SW480 (cell line): Measurements from ENCODE around the gene MID1.

Experiments
- DNase-seq: peaks from one replicate; pipeline ENCODE4 v3.0.0-alpha.2; 2016; ENCODE audit warnings: low spot score

The MID1 gene

DNA sequence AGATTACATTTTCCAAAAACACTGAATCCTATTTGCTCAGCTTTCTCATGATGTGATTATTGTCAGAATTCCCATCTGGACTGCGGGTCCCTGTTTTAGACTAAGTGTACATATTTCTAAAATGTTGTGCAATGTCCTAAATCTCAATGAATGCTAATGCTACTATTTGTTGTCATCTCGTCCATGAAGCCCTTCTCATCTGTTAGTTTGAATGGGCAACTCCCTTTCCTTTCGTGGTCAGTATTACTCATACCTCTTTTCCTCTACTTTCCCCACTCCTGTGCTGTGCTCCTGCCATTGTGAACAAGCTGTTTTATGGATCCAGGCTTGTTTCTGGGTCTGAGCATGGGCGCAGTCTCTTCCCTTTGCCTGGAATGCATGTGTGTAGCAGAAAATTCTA lies 91.0 kb downstream of the MID1 start:
- no peak for DNase-seq

DNA sequence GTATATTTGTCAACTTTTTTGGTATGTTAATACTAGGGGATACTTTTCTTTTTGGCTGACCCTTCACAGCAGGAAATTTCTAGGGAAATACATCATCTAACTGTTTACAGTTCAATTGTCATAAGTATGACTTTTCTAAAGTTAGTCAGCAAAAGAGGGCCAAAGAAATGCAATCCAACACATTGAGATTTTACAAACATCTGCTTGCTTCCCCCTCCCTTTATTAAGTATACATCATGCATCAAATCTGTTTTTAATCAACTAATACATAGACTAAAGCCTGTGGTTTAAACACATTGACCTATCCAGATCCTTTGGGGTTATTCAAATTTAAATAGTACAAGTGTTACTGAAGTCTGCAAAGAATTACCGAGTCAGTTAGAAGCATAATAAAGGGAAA lies 93.9 kb downstream of the MID1 start:
- no peak for DNase-seq

DNA sequence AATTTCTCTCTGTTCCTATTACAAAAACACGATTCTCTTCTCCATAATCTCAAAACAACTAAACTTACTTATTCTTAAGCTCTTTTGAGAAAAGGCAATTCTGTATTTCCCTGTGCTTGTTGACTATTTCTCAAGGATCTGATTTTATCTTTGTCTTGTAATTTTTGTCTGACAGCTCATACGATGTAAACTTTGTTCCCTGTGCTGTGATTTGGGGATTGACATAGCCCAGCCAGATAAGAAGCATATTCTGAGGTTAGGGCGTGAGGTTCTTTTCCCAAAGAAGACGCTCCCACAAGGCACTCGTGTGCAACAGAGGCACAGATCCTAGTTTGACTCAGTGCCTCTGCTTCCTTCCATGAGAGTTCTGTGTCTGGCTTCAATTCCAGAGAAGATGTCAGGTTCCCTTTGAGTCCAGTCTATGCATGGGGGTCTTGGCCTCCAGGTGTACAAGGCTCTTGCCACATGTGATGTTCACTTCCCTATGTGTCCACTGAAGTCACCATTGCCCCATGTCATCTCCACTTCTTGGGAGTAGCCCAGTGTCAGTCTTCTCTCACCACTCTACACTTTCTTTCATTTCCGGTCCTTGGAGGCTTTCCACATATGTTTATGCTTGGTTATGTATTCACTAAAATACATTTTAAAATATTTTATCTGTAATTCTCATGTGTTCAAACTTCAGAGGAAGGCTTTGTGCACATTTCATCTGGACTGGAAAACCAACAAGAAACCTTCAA lies 94.8 kb downstream of the MID1 start:
- no peak for DNase-seq

DNA sequence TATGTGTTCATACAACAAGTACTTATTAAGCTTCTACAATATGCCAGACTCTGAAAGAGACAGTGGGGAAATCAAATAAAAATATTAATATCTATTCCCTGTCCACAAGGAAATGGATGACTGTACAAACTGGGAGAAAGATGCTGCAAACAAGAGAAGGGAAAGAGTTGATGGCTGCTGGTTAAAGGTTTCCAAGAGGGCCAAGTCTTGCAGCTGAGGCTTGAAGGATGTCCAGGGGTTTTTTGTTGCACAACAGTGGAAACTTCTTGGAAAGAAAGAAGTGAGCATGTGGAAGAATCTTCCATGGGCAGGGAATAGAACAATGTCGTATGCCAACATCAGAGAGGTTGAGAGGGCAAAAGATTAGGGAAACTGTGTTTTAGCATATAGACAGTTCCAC lies 95.8 kb downstream of the MID1 start:
- DNase-seq, result no peak

DNA sequence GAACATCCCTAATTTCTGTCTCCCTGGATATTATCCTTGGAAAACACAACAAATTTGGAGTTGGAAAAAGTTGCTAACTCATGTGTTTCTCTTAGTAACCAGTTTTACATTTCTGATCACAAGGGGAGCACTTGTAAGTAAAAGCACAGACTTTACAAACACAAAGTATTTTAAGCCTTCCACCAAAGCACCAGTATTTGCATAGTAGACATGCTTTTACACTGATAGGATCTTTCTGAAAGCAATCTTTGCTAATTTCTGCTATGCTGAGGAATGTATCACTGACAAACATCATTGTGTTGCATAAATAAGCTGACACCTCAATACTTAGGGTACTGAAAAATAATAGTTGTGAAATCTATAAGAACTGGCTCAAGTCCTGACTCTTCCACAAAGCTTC lies 100.6 kb downstream of the MID1 start:
- no peak for DNase-seq

DNA sequence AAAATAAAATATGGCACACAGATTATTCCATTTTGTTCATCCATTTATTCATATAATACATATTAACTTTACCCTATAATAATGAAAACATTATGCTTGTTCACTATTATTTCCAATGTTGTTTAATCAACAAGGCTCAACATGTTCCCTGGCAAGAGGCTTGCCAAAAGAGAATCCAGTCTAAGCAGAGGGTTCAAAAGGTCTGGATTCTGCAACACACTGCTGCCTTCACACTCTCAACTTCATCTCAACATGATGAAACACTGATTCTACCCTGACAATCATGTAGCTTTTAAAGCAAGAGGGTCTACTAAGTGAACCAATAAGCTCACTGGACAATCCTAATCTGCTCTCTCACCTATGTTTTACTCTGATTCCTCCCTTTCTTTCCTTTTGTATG lies 101.1 kb downstream of the MID1 start:
- DNase-seq, result no peak

DNA sequence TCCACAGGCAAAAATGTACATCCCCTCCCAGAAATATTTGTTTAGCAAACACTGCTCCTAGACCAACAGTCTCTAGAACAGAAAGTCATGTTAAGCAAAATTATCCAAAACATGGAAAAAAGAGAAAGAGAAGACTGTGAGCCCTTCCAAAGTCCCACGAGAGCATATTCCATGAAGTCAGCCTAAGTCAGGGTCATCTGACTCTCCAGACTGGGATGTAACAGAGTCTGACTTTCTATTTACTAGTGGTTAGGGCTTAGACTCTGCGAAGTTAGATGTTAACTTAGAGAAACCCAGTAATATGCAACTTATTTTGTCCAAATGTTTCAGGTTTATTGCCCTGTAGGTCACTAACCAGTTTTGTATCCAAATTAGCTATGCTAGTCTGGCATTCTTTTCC lies 102.3 kb downstream of the MID1 start:
- no peak for DNase-seq

DNA sequence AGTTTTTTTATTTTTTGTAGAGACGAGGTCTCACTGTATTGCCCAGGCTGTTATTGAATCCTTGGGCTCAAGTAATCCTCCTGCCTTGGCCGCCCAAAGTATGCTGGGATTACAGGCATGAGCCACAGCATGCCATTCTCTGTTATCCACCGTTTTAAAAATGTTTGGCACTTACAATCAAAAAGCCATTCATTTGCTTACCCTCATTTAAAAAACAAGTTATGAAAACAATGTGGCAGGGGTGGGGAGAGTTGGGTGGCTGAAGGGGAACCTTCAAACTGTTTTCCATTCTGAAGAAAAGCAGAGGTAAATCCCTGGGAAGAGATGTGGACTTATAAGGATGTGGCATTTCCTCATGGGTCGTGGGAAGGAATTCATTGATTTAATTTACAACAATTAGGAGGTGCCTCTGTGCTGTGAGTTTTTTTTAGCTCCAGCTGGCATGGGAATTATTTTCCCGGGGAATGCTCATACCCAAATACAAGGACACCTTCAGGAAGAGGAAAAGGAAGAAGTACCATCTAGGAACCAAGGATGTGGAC lies 103.5 kb downstream of the MID1 start:
- no peak for DNase-seq

DNA sequence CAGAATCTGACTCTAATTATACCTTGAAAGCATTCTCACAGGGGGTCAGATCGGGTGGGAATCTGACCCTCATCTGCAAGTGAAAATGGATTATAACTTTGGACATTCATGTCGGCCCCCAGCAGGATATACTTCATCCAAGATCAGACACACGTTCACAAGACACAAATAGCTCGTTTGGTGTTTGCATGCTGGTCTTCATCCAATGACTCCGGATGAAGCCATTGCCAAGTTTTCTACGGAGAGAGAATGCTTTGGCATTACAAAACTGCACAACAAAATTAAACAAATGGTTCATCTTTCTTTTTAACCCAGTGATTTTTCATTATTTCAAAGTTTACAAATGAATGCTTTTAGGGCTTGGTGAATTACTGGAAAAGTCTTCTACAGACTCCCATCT lies 105.5 kb downstream of the MID1 start:
- no peak for DNase-seq

DNA sequence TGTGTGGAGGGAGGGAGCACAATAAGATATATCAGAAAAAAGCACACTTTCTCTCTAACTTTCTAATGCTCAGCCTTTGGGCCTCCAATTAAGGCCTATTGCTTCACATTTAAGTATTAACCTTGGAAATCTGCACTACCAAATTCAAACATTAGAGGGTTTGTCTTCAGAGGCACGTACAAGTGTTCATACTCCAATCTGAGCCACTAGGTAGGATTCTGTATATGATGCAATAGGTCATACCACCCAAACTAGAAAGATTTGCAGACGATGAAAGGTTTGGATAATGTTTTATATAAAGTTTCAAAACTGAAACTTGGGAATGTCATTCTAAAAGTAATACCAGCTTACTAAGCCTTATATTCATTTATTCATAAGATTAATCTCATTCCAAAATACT lies 106.4 kb downstream of the MID1 start:
- no peak for DNase-seq

DNA sequence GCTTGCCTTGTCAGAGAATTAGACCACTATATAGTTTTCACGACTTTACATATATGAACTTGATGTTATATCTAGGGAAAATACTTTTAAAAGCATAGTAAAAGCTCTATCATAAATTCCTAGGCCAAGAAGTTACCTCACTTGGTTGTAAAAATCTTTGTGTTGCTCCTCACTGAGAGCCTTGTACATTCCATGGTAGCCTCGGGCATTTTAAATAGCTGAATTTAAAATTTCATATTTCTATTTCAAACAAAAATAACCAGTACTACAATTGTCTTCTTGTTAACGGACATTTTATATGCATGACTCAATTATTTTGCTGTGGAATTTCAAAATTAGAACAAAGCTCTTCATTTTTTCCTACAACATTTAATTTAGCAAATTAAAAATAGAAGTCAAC lies 107.6 kb downstream of the MID1 start:
- DNase-seq, result no peak

DNA sequence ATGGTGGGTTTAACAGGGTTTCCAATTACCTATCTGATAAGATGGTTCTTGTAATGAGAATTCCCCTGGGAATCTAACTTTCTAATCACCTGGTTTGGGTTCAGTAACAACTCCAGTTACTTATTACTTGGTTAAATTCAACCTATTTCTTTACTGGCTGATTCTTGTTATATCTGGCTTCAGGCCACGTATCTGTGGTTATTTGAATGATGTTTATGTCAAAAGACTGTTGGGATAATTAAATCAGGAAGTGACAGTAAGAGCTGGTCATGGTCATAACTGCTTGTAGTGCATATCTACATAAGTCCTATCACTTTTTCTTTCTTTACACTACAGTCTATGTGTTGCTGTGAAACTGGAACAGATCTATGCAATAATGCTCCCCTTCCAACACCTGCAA lies 108.1 kb downstream of the MID1 start:
- DNase-seq, result no peak

DNA sequence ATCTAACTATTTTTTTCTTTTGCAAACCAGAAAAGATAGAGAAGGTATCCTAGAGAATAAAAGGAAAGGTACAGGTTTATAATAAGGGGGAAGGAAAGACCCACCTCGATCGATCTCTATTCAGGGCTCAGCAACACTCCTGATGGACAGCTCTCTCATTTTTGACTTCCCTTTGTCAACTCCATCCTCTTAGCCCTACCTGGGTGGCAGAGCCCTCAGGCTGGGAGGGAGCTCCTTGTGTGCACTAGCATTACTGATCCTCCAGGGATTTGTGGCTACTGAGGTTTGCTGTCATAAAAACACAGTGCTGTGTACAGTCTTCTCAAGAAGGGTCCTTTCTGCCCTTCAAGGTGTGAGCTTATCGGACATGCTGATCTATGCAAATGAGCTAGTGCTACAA lies 111.0 kb downstream of the MID1 start:
- no peak for DNase-seq

DNA sequence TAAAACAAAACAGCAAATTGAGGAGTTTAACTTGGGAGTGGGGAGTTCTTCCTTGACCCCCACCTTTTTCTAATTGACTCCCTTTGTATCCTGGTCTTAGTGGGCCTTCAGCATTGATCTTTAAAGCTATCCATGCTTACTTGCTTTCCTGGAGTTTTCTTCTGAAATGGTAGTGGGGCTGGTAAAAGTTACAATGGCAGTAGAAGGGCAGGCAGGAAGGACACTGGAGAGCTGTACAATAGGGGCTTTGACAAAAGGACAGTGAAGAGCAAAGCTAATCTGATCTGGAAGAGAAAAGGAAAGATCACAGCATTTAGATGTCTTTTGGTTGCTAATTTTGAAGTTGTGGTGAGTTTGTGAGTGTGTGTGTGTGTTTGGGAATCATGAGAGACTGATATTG lies 111.5 kb downstream of the MID1 start:
- no peak for DNase-seq

DNA sequence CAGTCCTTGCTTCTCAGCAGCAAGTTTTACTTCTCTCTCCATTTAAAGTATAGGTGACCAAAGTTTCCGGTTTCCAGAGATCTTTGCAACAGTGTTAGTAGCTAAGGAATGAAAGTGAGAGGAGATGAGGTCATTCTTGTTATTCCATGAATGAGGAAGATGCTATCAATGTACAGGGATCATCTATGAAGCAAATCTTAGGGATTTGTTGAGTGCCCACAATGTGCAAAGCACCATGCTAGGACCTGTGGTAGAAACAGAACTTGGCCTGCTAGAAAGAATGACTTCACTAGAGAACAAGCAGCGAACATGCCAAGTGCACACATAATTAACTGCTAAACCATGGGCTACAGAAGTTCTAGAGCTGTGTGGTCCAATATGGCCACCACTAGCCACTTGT lies 112.5 kb downstream of the MID1 start:
- peak; percentile 5 for DNase-seq

DNA sequence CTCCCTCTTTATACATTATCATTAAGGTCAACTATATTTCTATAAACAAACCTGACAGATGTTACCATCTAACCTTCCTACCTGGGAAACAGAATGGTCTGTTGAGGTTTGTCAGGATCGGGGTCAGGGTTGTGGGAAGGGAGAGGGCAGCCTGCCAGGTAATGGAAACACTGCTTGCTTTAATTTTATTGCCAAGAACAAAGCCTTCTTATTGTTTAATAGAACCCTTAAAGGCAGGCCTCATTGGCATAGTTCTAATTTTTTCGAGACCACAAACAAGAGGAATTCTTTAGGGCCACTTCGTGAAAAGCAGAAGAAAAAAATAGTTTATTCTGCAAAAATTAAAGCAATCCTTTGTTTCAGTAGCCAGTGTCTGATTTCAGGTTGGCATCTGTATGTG lies 113.2 kb downstream of the MID1 start:
- peak; percentile 55 for DNase-seq

DNA sequence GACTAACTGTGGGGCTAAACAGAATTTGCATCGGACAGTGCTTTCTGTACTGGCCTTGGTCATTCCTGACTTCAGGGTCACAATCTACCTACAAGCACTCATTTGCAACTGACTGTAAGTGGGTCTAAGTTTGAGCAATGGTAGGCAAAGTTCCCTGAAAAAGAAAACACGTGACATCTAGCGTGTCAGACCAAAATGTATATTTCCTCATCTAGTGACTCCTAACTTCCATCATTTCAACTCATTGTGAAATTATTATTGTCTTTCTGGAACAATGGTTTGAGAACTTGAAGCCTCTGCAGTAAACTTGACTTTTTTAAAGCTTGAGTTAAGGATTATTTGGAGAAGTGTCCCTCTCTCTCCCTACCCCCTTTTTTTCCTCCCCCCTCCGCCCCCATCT lies 113.6 kb downstream of the MID1 start:
- DNase-seq, result no peak

DNA sequence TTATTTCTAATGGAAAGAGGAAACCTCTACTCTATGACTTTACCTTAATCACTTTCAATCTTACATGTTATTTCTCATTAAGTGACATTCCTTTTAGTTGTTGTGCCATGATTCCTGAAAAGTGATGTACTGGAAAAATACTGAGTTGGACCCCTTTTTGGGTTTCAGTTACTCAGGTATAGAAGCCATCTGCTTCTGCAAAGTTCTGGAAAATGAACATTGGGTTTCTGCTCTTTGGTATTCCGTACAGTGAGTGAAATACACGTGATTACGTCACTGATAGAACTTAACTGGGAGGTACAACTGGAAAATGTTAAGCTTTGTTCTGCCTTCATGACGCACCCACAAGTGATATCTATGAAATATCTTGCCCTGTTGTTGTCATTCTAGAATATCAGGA lies 114.7 kb downstream of the MID1 start:
- no peak for DNase-seq

DNA sequence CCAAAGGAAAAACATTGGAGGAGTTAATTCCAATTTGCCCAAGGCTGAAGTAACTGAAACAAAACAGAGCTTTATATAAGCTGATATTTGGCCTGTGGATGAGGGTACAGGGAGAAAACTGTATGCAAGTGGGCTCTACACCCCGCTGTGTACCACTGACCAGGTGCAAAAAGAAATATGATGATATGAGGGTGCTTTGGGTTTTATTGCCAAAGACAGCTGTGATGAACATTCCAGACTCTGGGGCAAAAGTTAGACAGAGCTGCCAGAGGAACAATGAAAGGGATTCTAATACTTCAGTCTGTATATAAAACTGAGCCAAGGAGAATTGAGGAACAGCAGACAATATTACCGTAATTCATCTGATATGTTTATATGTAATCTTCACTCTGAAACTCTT lies 117.4 kb downstream of the MID1 start:
- no peak for DNase-seq

DNA sequence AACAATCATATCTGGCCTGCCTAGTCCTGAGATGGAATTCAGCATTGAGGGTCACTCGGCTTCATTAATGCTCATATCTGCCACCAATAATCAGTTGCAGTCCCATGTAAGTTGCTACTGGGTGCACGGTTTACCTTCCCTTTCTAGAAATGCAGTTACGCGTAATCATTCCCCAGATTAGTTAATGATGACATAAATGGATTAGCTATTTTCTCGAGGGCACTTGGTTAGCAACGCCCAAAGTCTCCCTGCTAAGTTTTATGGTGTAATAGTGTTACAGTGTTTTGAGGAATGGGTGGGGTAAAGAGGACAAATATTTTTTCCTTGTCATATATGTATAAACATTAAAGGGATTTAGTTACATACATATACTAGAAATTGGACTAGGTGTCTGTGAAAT lies 118.8 kb downstream of the MID1 start:
- no peak for DNase-seq

DNA sequence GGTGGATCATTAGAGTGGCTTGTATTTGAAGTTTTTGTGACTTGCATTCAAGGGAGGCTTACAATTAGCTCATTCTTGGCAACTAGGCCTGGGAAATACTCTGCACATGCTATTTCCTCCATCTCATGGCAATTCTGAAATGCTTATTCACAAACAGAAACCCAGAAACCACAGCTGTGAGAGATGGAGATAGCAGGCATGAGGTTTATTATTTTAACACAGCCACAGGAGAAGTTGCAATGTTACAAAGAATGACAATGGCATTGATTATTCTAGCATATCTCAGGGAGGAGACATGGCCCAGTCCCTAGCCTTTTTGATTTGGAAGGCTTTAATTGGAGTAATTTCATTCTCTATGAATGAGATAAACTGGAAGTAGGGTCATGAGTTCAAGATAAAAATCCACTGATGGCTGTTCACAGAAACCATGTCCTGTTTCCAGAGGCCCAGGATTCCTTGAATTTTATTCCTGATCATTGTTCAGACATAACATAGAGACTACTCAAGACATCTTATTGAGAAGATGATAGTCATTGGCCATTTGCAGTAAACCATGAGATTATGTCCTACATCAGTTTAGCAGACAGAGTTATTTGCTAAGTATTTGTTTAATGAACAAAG lies 123.9 kb downstream of the MID1 start:
- no peak for DNase-seq

DNA sequence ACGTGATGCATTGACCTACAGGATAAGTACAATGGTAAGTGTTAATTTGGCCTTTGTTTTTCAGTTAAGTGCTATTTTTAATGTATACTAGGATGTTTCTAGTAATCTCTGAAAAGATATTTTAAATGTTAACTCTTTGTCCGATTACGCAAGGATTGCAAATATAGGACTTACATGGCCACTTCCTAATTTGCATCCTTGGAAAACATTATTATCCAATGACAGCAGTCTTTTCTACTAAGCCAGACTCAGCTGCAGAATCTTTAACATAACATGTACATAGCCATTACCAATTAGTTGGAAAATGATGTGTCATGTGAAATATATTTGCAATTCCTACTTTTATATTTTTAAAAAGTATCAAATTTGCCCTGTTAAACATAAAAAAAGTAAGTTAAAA lies 124.7 kb downstream of the MID1 start:
- DNase-seq, result no peak

DNA sequence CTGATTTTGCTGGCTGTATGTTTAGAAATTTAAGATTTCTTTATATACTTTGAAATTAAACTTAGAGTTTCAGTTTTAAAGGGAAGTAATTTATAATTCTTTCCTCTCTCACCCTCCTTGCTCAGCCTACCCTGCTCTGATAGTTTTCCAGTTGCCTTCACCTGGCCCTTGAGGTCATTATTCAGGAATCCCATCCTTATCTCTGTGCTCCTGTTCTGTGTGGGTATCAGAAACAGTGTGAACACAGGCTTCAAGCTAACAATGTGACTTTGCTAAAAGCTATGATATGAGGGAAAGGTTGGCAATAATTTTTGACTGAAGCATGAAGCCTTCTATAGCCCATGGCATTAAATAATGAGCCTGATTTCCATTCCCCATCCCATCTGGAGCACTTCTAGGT lies 128.1 kb downstream of the MID1 start:
- DNase-seq, result no peak

DNA sequence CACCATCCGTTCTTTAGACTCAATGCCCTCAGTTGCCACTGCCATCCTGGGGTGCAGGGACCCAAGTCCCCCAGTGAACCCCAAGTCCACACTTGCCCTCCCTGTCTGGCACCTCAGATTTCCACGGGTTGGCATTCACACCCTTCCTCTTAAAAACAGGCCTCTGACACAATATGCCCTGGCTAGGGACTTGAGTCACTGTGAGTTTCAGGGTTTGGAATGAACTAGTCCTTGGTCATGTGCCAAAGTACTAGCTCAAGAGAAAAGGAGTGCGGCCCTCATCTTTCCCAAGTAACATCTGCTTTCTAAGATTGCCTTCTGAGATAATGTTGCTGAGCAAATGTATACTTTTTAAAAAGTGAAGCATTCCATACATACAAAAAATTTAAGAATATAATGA lies 134.0 kb downstream of the MID1 start:
- no peak for DNase-seq
